ENCODE measurements around the gene SEPTIN12. TPM values are rescaled to one million over a fixed set of nuclear protein-coding genes. Genes with fewer than 3 reads are reported as not detected.

Gene SEPTIN12, protein sequence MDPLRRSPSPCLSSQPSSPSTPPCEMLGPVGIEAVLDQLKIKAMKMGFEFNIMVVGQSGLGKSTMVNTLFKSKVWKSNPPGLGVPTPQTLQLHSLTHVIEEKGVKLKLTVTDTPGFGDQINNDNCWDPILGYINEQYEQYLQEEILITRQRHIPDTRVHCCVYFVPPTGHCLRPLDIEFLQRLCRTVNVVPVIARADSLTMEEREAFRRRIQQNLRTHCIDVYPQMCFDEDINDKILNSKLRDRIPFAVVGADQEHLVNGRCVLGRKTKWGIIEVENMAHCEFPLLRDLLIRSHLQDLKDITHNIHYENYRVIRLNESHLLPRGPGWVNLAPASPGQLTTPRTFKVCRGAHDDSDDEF
- total RNA-seq (2022; extraction: Qiagen RNA extraction), result 0.16 TPM in 1 of 5 replicates, not detected in the others

DNA sequence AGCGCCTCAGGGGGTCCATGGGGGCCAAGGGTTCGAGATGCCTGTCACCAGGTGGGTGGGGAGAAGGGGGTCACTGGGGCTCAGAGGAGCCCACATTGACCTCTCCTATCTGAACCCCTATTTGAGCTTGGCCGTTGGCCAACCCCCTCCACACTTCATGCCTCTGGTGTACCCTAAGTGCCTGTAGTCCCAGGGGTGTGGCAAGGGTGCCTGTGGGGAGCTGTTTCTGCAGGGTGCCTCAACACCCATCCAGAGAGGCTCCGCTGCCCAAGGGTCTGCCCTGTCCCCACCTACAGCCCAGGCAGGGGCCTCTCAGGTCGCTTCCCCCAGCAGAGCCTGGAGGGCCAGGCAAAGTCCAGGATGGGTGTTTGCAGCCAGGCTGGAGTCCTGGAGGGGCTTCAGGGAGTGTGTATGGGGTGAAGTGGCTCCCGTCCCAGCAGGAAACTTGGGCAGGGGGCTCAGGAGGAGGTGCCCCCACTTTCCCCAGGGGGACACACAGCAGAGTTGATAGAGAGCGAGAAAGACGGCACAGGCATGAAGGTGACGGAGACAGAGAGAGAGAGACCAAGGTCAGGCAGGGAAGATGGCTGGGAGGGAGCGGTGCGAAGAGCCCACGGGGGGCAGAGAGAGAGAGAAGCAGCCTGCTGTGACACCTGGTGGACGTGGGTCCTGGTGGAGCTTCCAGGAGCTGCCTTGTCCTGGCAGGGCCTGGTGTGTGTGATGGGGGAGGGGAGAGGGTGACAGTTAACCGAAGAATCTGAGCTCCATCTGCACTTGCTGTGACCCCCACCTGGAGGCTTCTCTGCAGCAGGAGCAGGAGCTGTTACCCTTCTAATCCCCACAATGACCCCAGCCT, at the start of gene SEPTIN12:
Gene SEPTIN12 (minus strand): TSS at position 719 of the 856 bp plus-strand sequence. CDS start 700 bp downstream, at position 19.

GRCh38 chr16:4801962-4802658, 14.0 kb upstream of the SEPTIN12 start, which contains the start of gene ROGDI:
Gene ROGDI, minus strand, starts transcription at chr16:4802633. Its CDS starts 62 bp downstream, at chr16:4802571.

GRCh38 chr16:4795181-4795827, 7.2 kb upstream of the SEPTIN12 start, which contains the start of gene SMIM22:
Gene SMIM22, plus strand, starts transcription at chr16:4795369. Its CDS starts 366 bp downstream, at chr16:4795735.

GRCh38 chr16:4766875-4767628, 21.1 kb downstream of the SEPTIN12 start, which contains the start of gene ZNF500:
Gene ZNF500, minus strand, starts transcription at chr16:4767162. Its CDS starts 1,184 bp downstream, at chr16:4765978.

DNA sequence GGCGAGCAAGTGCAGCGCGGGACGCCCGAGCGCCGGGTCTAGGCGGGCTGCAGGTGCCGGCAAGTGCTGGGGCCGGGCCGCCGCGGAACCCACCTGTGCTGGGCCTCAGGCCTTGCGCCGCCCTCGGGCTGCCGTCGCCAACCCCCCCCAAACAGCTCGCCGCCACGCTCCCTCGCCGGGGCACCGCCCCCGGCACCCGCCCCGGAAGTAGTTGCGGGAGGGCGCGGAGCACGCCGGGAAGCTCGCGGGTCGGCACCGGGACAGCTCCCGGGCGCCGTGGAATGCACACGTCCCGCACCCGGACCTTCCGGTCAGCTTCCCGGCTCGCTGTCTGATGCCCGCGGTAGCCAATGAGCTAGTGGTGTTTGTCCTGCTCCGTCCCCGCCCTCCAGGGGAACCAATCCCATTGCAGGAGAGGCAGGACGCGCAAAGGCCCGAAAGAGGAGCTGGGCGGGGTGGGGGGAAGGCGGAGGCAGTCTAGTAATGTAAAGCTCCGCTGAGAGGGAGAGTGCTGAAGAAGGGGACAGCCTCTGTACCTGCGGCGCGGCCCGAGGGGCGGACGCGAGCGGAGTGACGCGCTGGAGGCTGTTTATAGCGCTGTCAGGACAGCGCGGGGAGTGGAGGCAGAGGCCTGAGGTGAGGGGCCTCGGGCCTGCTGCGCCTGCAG, 53.9 kb downstream of the SEPTIN12 start, which contains the start of the genes ANKS3 and DNAAF8:
Gene ANKS3 (minus strand): TSS at position 209 of the 667 bp plus-strand sequence. CDS start 4,122 bp downstream, outside the sequence.
Gene DNAAF8 (plus strand): TSS at position 475 of the 667 bp plus-strand sequence. CDS start 1,978 bp downstream, outside the sequence.

Other genes starting within 250 kb of the SEPTIN12 start
- gene CDIP1, start 249.6 kb downstream of the SEPTIN12 start, total RNA-seq (2022; extraction: Qiagen RNA extraction), result 11.0 to 13.8 TPM (median 11.9 TPM) in 5 replicates
- 0.02 to 0.03 TPM in 2 of 5 replicates, not detected in the others for gene C16orf96, start 232.0 kb downstream of the SEPTIN12 start, total RNA-seq (2022; extraction: Qiagen RNA extraction)
- gene UBALD1, start 173.5 kb downstream of the SEPTIN12 start, total RNA-seq (2022; extraction: Qiagen RNA extraction), result 34.5 to 67.4 TPM (median 61.1 TPM) in 5 replicates
- 35.8 to 41.3 TPM (median 40.5 TPM) in 5 replicates for gene MGRN1, start 163.5 kb downstream of the SEPTIN12 start, total RNA-seq (2022; extraction: Qiagen RNA extraction)
- 14.9 to 26.8 TPM (median 25.8 TPM) in 5 replicates for gene NUDT16L1, start 94.8 kb downstream of the SEPTIN12 start, total RNA-seq (2022; extraction: Qiagen RNA extraction)
- 20.5 to 28.5 TPM (median 27.7 TPM) in 5 replicates for gene ANKS3, start 54.1 kb downstream of the SEPTIN12 start, total RNA-seq (2022; extraction: Qiagen RNA extraction)
- 1.0 to 1.8 TPM (median 1.2 TPM) in 5 replicates for gene DNAAF8, start 53.8 kb downstream of the SEPTIN12 start, total RNA-seq (2022; extraction: Qiagen RNA extraction)
- 6.8 to 10.3 TPM (median 8.7 TPM) in 5 replicates for gene ZNF500, start 21.2 kb downstream of the SEPTIN12 start, total RNA-seq (2022; extraction: Qiagen RNA extraction)
- gene SMIM22, start 7.0 kb upstream of the SEPTIN12 start, total RNA-seq (2022; extraction: Qiagen RNA extraction), result not detected in 5 replicates
- gene ROGDI, start 14.3 kb upstream of the SEPTIN12 start, total RNA-seq (2022; extraction: Qiagen RNA extraction), result 8.7 to 16.3 TPM (median 15.1 TPM) in 5 replicates
- gene GLYR1, start 58.9 kb upstream of the SEPTIN12 start, total RNA-seq (2022; extraction: Qiagen RNA extraction), result 39.9 to 44.5 TPM (median 43.0 TPM) in 5 replicates
- gene UBN1, start 59.1 kb upstream of the SEPTIN12 start, total RNA-seq (2022; extraction: Qiagen RNA extraction), result 26.1 to 29.5 TPM (median 27.8 TPM) in 5 replicates
- 2.4 to 3.3 TPM (median 3.1 TPM) in 5 replicates for gene PPL, start 148.8 kb upstream of the SEPTIN12 start, total RNA-seq (2022; extraction: Qiagen RNA extraction)
- gene SEC14L5, start 170.0 kb upstream of the SEPTIN12 start, total RNA-seq (2022; extraction: Qiagen RNA extraction), result 0.01 to 0.04 TPM (median 0.03 TPM) in 5 replicates
- 13.1 to 19.8 TPM (median 18.4 TPM) in 5 replicates for gene NAGPA, start 245.6 kb upstream of the SEPTIN12 start, total RNA-seq (2022; extraction: Qiagen RNA extraction)

All from A549 treated with CORT108297 at 1 μM for 4 hours (cell line).